ENCODE results near the gene PLN. TPM values are rescaled to one million over a fixed set of nuclear protein-coding genes. Genes with fewer than 3 reads are reported as not detected.

The PLN gene
- polyA plus RNA-seq, 4 donors, result 5.2 to 8.1 (median 7.1) TPM

- no peak for DNase-seq (ENCODE audit: low read depth in 4 of 4, low spot score in 3 of 4)
Observed at GRCh38 chr6:118574051-118574865, 26.2 kb downstream of the PLN start.

DNA sequence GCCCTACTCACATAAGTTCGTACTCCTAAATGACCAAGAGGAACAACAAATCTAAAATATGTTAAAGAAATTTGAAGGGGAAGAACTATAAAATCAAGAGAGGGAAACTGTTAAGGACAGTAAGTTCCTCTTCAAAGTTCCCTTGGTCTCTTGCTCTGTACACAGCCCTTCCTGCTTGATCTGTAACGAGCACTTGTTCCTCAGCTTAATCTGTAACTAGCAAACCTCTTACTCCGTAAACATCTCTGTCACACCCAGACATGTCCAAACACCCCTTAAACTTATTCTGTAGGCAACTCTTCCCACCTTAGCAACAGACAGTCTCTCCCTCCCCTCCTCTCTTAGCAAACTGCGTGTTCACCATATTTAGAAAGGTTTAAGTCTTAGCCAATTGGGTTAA, 29.9 kb downstream of the PLN start:
- no peak for DNase-seq (ENCODE audit: low read depth in 4 of 4, low spot score in 3 of 4)

GRCh38 chr6:118578617-118579016, 30.5 kb downstream of the PLN start:
- no peak for DNase-seq (ENCODE audit: low read depth in 4 of 4, low spot score in 3 of 4)

GRCh38 chr6:118579786-118580185, 31.7 kb downstream of the PLN start:
- DNase-seq (ENCODE audit: low read depth in 4 of 4, low spot score in 3 of 4), result no peak

DNA sequence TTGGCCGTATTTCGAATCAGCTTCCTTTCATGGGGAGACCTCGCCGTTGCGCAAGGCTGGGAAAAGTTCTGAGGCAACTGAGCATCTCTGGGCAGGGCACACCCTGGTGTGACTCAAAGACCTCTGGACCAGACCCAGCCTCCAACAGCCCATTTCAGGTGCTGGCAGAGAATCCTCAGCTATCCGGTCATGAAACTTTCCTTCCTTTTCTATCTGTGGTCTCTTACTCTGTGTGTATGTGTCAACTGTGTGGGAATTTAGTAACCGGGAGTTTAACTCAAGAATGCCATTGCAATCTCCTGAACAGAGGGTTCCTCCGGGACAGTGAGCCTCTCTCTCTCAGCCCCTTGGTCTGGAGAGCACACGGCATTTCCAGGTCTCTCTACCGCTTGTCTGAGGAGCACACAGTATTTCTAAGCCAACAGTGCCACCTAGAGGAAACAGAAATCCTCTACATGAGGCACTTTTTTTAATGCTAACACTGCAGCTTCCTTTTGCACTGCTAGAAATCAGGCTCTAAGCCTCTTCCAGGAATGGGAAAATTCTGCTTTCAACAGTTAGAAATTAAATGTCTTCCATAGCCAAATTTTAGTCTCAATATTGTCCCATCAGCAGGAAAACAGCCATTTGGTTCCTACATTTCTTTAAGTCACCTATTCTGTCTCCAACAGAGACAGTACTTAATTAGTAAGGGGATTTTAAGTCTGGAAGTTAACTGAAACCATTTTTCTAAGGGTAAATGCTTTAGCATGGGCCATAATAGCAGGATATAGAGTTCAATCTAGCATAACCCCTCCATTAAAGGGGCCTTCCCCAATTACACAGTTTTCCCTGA, 32.7 kb downstream of the PLN start:
- DNase-seq (ENCODE audit: low read depth in 4 of 4, low spot score in 3 of 4), result peak in 3 of 4 donors; percentile 51 to 58 (median 51)

DNA sequence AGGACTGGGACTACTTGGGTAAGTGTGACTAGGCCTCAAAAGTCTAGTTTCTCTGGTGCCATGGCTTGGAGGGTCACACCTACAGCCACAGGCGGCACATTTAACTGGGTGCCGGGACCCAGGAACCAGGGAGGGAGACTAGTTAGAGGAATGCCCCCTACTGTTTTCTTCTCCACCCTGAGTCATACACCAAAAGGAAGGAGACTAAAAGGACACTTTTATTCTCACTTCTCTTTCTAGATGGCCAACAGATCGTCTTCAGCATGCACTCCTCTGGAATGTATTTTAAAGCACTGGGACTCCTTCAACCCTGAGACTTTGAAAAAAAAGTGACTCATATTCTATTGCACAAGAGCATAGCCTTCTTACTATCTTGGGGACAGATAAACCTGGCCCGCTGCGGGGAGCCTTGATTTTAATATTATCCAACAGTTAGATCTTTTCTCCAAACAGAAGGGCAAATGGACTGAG, 33.4 kb downstream of the PLN start:
- no peak for DNase-seq (ENCODE audit: low read depth in 4 of 4, low spot score in 3 of 4)

GRCh38 chr6:118584911-118585310, 36.8 kb downstream of the PLN start:
- DNase-seq (ENCODE audit: low read depth in 4 of 4, low spot score in 3 of 4), result no peak

GRCh38 chr6:118586746-118587485, 38.8 kb downstream of the PLN start:
- no peak for DNase-seq (ENCODE audit: low read depth in 4 of 4, low spot score in 3 of 4)

- DNase-seq (ENCODE audit: low read depth in 4 of 4, low spot score in 3 of 4), result no peak
Observed at GRCh38 chr6:118588626-118589025, 40.5 kb downstream of the PLN start.

- no peak for DNase-seq (ENCODE audit: low read depth in 4 of 4, low spot score in 3 of 4)
Observed at GRCh38 chr6:118589186-118589585, 41.1 kb downstream of the PLN start.

DNA sequence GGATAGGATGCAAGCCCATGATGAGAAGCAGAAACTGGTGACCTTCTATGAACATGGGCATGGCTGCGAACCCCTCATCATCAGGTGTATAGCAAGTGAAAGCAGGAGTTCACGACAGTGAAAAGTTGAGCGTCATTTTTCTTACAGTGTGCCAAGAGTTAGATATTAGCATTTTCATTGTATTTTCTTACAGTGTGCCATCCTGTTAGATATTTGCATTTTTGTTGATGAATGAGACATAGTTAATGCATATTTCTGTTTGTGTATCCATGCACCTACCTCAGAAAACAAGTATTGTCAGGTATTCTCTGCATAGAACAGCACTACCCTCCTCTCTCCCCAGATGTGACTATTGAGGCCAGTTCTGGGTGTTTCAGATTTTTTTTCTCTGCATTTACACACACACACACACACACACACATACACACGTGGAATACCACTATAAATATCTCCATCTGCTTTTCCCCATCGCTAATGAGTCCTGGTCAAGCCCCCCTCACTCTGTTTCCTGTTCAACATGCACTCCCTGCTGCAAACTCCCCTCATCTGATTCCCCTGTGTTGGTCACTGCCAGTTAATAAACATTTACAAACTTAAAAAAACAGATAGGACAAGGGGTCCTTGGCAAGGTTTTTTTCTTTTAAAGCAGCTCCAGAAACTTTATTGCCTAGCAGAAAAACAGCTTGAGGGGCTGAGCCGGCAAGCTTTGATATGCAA, 41.7 kb downstream of the PLN start:
- DNase-seq (ENCODE audit: low read depth in 4 of 4, low spot score in 3 of 4), result no peak

DNA sequence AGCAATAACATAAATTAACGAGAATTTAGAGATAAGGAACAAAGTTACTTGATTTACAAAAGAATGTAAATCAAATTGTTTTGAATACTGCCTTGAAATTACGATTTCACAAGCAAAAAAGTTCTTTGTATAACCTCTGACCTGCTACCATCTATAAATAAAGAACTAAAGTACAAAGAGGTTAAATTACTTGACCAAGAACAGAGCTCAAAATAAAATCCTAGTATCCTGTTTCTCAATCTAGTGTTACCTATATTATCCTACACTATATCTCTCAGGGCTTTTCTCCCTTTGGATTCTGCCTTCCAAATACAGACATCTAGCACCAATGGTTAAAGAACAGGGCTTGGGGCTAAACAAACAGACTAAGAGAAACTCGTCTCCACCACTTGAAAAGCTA, 43.8 kb downstream of the PLN start:
- no peak for DNase-seq (ENCODE audit: low read depth in 4 of 4, low spot score in 3 of 4)

GRCh38 chr6:118594877-118595276, 46.8 kb downstream of the PLN start:
- DNase-seq (ENCODE audit: low read depth in 4 of 4, low spot score in 3 of 4), result no peak

GRCh38 chr6:118596774-118597320, 48.8 kb downstream of the PLN start:
- no peak for DNase-seq (ENCODE audit: low read depth in 4 of 4, low spot score in 3 of 4)

DNA sequence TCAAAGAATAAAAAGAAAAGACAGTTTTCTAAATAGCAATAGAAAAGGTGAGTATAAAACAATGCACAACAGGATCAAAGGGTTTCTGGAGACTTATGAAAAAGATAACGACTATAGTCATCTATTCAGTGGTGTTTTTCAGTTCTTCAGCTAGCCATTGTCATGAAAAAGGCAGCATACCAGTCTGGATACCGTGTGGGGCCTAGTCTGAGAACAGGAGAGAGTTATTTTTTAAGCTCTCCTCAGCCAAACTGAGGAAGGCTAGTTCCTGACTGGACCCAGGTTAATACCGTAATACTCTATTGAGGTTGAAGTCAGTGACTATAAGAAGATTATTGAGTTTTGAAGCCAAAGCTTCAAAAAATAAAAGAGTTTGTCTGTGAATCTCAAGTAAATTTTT, 49.5 kb downstream of the PLN start:
- no peak for DNase-seq (ENCODE audit: low read depth in 4 of 4, low spot score in 3 of 4)

DNA sequence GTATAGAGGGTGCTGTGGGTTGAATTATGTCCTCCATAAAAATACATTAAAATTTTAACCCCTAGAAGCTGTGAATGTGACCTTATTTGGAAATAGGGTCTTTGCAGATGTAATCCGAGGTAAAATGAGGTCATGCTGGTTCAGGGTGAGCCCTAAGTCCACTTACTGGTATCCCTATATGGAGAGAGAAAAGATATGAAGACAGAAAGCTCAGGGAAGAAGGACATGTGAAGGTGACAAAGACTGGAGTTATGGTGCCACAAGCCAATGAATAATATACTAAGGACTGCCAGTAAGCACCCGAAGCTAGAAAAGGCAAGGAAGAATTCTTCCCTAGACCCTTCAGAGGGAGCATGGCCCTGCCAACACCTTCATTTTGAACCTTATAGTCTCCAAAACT, 50.2 kb downstream of the PLN start:
- no peak for DNase-seq (ENCODE audit: low read depth in 4 of 4, low spot score in 3 of 4)

DNA sequence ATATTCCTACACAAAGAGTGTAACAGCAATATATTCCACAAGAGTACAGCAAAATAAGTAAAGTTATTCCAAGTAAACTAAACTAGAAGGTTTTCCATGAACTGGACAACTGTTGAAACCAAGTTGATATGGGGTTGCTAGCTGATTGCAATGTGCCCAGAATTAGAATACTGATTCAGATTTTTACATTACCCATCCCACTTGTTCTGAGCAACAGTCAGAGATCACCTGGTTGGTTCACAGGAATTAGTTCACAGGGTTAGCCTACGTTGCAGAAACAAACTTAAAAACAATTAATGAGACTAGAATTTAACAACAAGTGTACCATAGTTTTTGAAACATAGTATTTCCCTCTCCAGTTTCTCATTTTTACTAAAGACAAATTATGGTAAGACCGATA, 54.2 kb downstream of the PLN start:
- no peak for DNase-seq (ENCODE audit: low read depth in 4 of 4, low spot score in 3 of 4)

- DNase-seq (ENCODE audit: low read depth in 4 of 4, low spot score in 3 of 4), result no peak
Observed at GRCh38 chr6:118603372-118603771, 55.3 kb downstream of the PLN start.

GRCh38 chr6:118606268-118606667, 58.2 kb downstream of the PLN start:
- no peak for DNase-seq (ENCODE audit: low read depth in 4 of 4, low spot score in 3 of 4)

DNA sequence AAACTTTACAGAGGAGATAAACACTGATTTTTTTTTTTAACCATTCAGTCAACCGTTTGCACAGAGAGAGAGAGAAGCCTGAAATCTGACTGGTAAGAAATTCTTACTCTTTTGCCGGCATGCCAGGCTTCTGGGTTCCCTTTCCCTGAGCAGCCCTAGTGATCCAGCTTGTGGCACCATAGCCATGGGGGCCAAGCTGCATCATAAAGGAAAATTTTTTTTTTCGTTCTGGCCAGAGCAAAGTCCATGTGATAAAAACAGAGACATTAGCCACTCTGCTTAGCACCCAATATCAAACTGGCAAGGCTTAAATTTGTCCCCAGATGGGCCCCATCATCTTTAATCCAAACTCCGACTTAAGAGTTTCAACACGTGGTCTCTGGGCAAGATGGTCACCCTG, 58.8 kb downstream of the PLN start:
- DNase-seq (ENCODE audit: low read depth in 4 of 4, low spot score in 3 of 4), result no peak

All from right renal pelvis (tissue), 4 donors.